NCI-H2196 treated with DMSO at 0.1 percent for 48 hours (cell line): Measurements from ENCODE around the gene FAM177A1.
A peak's percentile ranks its signal among the peaks of the same experiment; 100 is the strongest.
"Not testable (repeated sequence)": the region's sequence is repeated elsewhere in the genome, so short reads cannot be mapped to it uniquely, and the experiment has no call there.

Experiments
- DNase-seq: peaks from one replicate; lab custom pipeline; 2025; ENCODE audit not compliant: unreplicated experiment; lab: John Stamatoyannopoulos, UW

FAM177A1 gene

GRCh38 chr14:35061113-35061791 is 15.2 kb downstream of the FAM177A1 start:
- not testable (repeated sequence) for DNase-seq

GRCh38 chr14:35065731-35066130 is 19.7 kb downstream of the FAM177A1 start:
- not testable (repeated sequence) for DNase-seq

GRCh38 chr14:35068238-35069012 is 22.4 kb downstream of the FAM177A1 start:
- DNase-seq: no peak

GRCh38 chr14:35072226-35072625 is 26.2 kb downstream of the FAM177A1 start:
- DNase-seq: no peak

- DNase-seq: no peak
Measured at GRCh38 chr14:35073486-35073885, 27.4 kb downstream of the FAM177A1 start.

- no peak for DNase-seq
Measured at GRCh38 chr14:35078082-35078481, 32.0 kb downstream of the FAM177A1 start.

GRCh38 chr14:35079742-35080141 is 33.7 kb downstream of the FAM177A1 start:
- no peak for DNase-seq

- no peak for DNase-seq
Measured at GRCh38 chr14:35083530-35084150, 37.6 kb downstream of the FAM177A1 start.

GRCh38 chr14:35085441-35085840 is 39.4 kb downstream of the FAM177A1 start:
- DNase-seq: no peak

GRCh38 chr14:35088514-35088913 is 42.4 kb downstream of the FAM177A1 start:
- no peak for DNase-seq

- DNase-seq: not testable (repeated sequence)
Measured at GRCh38 chr14:35094645-35095044, 48.6 kb downstream of the FAM177A1 start.

GRCh38 chr14:35107866-35108265 is 61.8 kb downstream of the FAM177A1 start:
- DNase-seq: no peak

- no peak for DNase-seq
Measured at GRCh38 chr14:35112641-35113040, 66.6 kb downstream of the FAM177A1 start.

GRCh38 chr14:35113308-35113950 is 67.4 kb downstream of the FAM177A1 start:
- DNase-seq: no peak

GRCh38 chr14:35114036-35114435 is 68.0 kb downstream of the FAM177A1 start:
- DNase-seq: no peak

- DNase-seq: no peak
Measured at GRCh38 chr14:35116242-35116641, 70.2 kb downstream of the FAM177A1 start.

GRCh38 chr14:35117112-35117511 is 71.0 kb downstream of the FAM177A1 start:
- no peak for DNase-seq

- DNase-seq: no peak
Measured at GRCh38 chr14:35121026-35121886, 75.2 kb downstream of the FAM177A1 start.

- DNase-seq: peak; percentile 90
Measured at GRCh38 chr14:35121887-35122695, 76.0 kb downstream of the FAM177A1 start, which contains the start of the genes PPP2R3C and PRORP. PPP2R3C (minus strand) TSS chr14:35121990; CDS start chr14:35121959, 31 bp downstream. PRORP (plus strand) TSS chr14:35122552; CDS start chr14:35123246, 694 bp downstream.
